WTC11 (cell line): Measurements from ENCODE around the gene ONECUT2.

Experiments
- CTCF ChIP-seq: fragments of 200-600 bp; IDR thresholded peaks from 2 replicates; pipeline ENCODE4 v1.8.0; 2022; ENCODE audit warnings: antibody characterized with exemption
- FOXJ3 ChIP-seq: sonication (generic); formaldehyde crosslinking; IDR thresholded peaks from 2 replicates; pipeline ENCODE4 v1.9.0; 2021; ENCODE audit warnings: missing genetic modification reagents, mild to moderate bottlenecking, borderline replicate concordance
- FOXP1 ChIP-seq: sonication (generic); formaldehyde crosslinking; IDR thresholded peaks from 2 replicates; pipeline ENCODE4 v1.8.0; 2022; ENCODE audit warnings: missing genetic modification reagents, mild to moderate bottlenecking, moderate library complexity, borderline replicate concordance
- JUN ChIP-seq: sonication (generic); formaldehyde crosslinking; IDR thresholded peaks from 2 replicates; pipeline ENCODE4 v1.8.0; 2023; ENCODE audit warnings: mild to moderate bottlenecking, missing genetic modification reagents
- NFE2L1 ChIP-seq: sonication (generic); formaldehyde crosslinking; IDR thresholded peaks from 2 replicates; pipeline ENCODE4 v1.8.1; 2023; ENCODE audit warnings: missing genetic modification reagents
- TEAD4 ChIP-seq: sonication (generic); formaldehyde crosslinking; IDR thresholded peaks from 2 replicates; pipeline ENCODE4 v1.8.0; 2022; ENCODE audit warnings: mild to moderate bottlenecking, missing genetic modification reagents
- ZBTB43 ChIP-seq: sonication (generic); formaldehyde crosslinking; IDR thresholded peaks from 2 replicates; pipeline ENCODE4 v1.8.1; 2023; ENCODE audit warnings: mild to moderate bottlenecking, missing genetic modification reagents

GRCh38 chr18:57436191-57436964, 1.2 kb downstream of the ONECUT2 start:
- TF ChIP-seq FOXP1 (CRISPR knock-in tag) (no peak; the same call in 1 of the 2 replicates), CTCF (no peak), NFE2L1 (CRISPR knock-in tag) (peak; percentile 43; the same call in 1 of the 2 replicates), FOXJ3 (CRISPR knock-in tag) (no peak), ZBTB43 (CRISPR knock-in tag) (no peak), TEAD4 (CRISPR knock-in tag) (no peak), JUN (CRISPR knock-in tag) (no peak)
